Adrenal gland (tissue), 12 donors: ENCODE results near the gene VEPH1. TPM values are rescaled to one million over a fixed set of nuclear protein-coding genes. Genes with fewer than 3 reads are reported as not detected.

ENCODE experiments used
- DNase-seq, 7 donors: peaks; one replicate each; pipeline ENCODE4 v3.0.0-alpha.2; 2019 to 2020
- H3K27ac ChIP-seq, 5 donors: fragments of 200-600 bp; sonication (generic) in 4 of 5; 1 replicate in 3 of 5; 2 replicates in 2 of 5; pipeline versions ENCODE4 v1.5.1 to v1.8.0; 2016 to 2020; ENCODE audit warnings: mild to moderate bottlenecking in 1 of 5
- H3K27me3 ChIP-seq: fragments of 200-600 bp; 2 replicates; pipeline ENCODE4 v1.8.0; 2021
- H3K36me3 ChIP-seq, 2 donors: fragments of 200-600 bp; replicated peaks in 1 of 2; 1 replicate in 1 of 2; 2 replicates in 1 of 2; pipeline versions ENCODE4 v1.5.1 to v1.8.0; 2018 to 2022
- H3K4me1 ChIP-seq, 2 donors: fragments of 200-600 bp; replicated peaks in 1 of 2; 1 replicate in 1 of 2; 2 replicates in 1 of 2; pipeline versions ENCODE4 v1.5.1 to v1.8.0; 2018 to 2021
- H3K4me3 ChIP-seq, 4 donors: fragments of 200-600 bp; sonication (generic) in 3 of 4; one replicate each; pipeline ENCODE4 v1.5.1; 2016 to 2018
- H3K9me3 ChIP-seq, 3 donors: fragments of 200-600 bp; sonication (generic) in 1 of 3; replicated peaks in 1 of 3; 1 replicate in 2 of 3; 2 replicates in 1 of 3; pipeline versions ENCODE4 v1.5.1 to v1.8.0; 2016 to 2021
- CTCF ChIP-seq, 6 experiments: fragments of 450-650 bp in 4 of 6; fragments of 200-600 bp in 2 of 6; sonication (generic) in 1 of 6; IDR thresholded peaks; 1 replicate in 5 of 6; 2 replicates in 1 of 6; pipeline versions ENCODE4 v1.5.1 to v1.8.0; 2016 to 2021; ENCODE audit warnings: antibody characterized with exemption in 6 of 6, mild to moderate bottlenecking in 2 of 6, moderate library complexity in 1 of 6
- POLR2A ChIP-seq, 2 donors: fragments of 450-650 bp; IDR thresholded peaks; one replicate each; pipeline ENCODE4 v1.6.1; 2017; ENCODE audit warnings: antibody characterized with exemption in 2 of 2, mild to moderate bottlenecking in 2 of 2, moderate library complexity in 1 of 2
- WGBS, 4 donors: extraction: QIAGEN DNeasy Blood & Tissue Kit in 2 of 4; methylation state at CpG; one replicate each; pipeline versions ENCODE4 v1.1.5 to v1.1.7; 2013 to 2017; 5-methylcytosine and 5-hydroxymethylcytosine counted together
- intact Hi-C, 2 donors: fragments of 100-400 bp; cut with DNase I; formaldehyde crosslinking; loops; one replicate each; pipeline versions ENCODE4 v1.14.1 to v1.15.0; 2022 to 2023
- polyA plus RNA-seq, 3 donors: library from polyadenylated mRNA; stranded (reverse); fragments of 200-250 nt in 2 of 3; fragments of 350-450 nt in 1 of 3; fragmentation: Illumina TruSeq in 1 of 3; extraction: RNeasy Lipid Tissue Mini Kit (QIAGEN cat#74804) in 1 of 3; gene quantifications; one replicate each; pipeline ENCODE4 v1.2.3, GENCODE V29; 2013 to 2014
- total RNA-seq, 9 donors: library from RNA; depleted of rRNA in 4 of 9; stranded (reverse); fragments of >200 nt in 4 of 9; fragments of 120-200 nt in 1 of 9; fragmentation: NEBNext Ultra II Directional in 1 of 9; extraction: Animal tissue kit (Norgen Biotek cat#: 25700) in 1 of 9; gene quantifications; one replicate each; pipeline versions ENCODE4 v1.1.0 to v1.2.4, GENCODE V29; 2013 to 2023
- donor health status: healthy with polysubstance abuse.
- donor health status: Bipolar disorder and iron deficiency.
- donor health status: DM: yes; HTN: yes; CAD: no.
- donor health status: DM: no; HTN: no; CAD: no.
- donor health status: DM: no; HTN: no; CAD: no.
- donor health status: DM: yes; HTN: yes; CAD: no.

Gene VEPH1
- total and polyA plus RNA-seq, 12 donors, result 16.0 to 124 (median 55.2) TPM

- no peak overlapping the region for H3K27ac ChIP-seq
- H3K27me3 ChIP-seq, result no peaks in the 10 kb centered on the region
- no peaks in the 10 kb centered on the region for H3K9me3 ChIP-seq
- intact Hi-C loops, result no loop called here
- no peak overlapping the region for H3K4me3 ChIP-seq
- TF ChIP-seq POLR2A (IDR thresholded peaks at IDR 0.05) (no peak), CTCF (IDR thresholded peaks at IDR 0.05) (no peak)
- no peaks in the 10 kb centered on the region for H3K36me3 ChIP-seq
- H3K4me1 ChIP-seq, result no peaks in the 10 kb centered on the region
- DNase-seq, result no peak
These were observed 79.9 kb downstream of the VEPH1 start for GRCh38 chr3:157423337-157423736.

- TF ChIP-seq POLR2A (IDR thresholded peaks at IDR 0.05) (no peak), CTCF (IDR thresholded peaks at IDR 0.05) (no peak)
These were observed 82.5 kb downstream of the VEPH1 start for GRCh38 chr3:157420606-157421130.

GRCh38 chr3:157418104-157418503, 85.1 kb downstream of the VEPH1 start:
- no peaks in the 10 kb centered on the region for H3K27me3 ChIP-seq
- intact Hi-C loops, result no loop called here
- H3K4me3 ChIP-seq, result no peak overlapping the region
- no peak overlapping the region for H3K27ac ChIP-seq
- WGBS, 4 donors, result 61 to 76% (median 75%) methylated on average over 2 of the region's 2 CpGs
- no peaks in the 10 kb centered on the region for H3K4me1 ChIP-seq
- no peaks in the 10 kb centered on the region for H3K36me3 ChIP-seq
- no peak for TF ChIP-seq CTCF (IDR thresholded peaks at IDR 0.05)
- TF ChIP-seq POLR2A (IDR thresholded peaks at IDR 0.05), result no peak
- H3K9me3 ChIP-seq, result no peaks in the 10 kb centered on the region
- DNase-seq, result no peak

More at GRCh38 chr3:157420606-157421130, 82.5 kb downstream of the VEPH1 start:
- Histone ChIP-seq H3K27ac (no peak overlapping the region), H3K4me1 (no peaks in the 10 kb centered on the region), H3K36me3 (no peaks in the 10 kb centered on the region), H3K27me3 (no peaks in the 10 kb centered on the region), H3K4me3 (no peak overlapping the region), H3K9me3 (no peaks in the 10 kb centered on the region)
- DNase-seq, result no peak
- WGBS, 4 donors, result 74 to 88% (median 85%) methylated on average over 3 of the region's 3 CpGs
- intact Hi-C loops, result no loop called here

GRCh38 chr3:157417247-157417646, 86.0 kb downstream of the VEPH1 start:
- Histone ChIP-seq H3K9me3 (no peaks in the 10 kb centered on the region), H3K27me3 (no peaks in the 10 kb centered on the region), H3K4me3 (no peak overlapping the region), H3K4me1 (no peaks in the 10 kb centered on the region), H3K27ac (no peak overlapping the region), H3K36me3 (no peaks in the 10 kb centered on the region)
- no peak for DNase-seq
- intact Hi-C loops, result no loop called here
- TF ChIP-seq CTCF (IDR thresholded peaks at IDR 0.05), result no peak
- TF ChIP-seq POLR2A (IDR thresholded peaks at IDR 0.05), result no peak
- 90 to 100% (median 92%) methylated on average over 2 of the region's 2 CpGs for WGBS, 4 donors
